Measurements from ENCODE around the gene GMDS. TPM values are rescaled to one million over a fixed set of nuclear protein-coding genes. Genes with fewer than 3 reads are reported as not detected.

GMDS gene
- total and polyA plus RNA-seq, 2 of the 13 experiments (the other 11 are each of a cell fraction or from before 2014, with no cell fraction given): 64.4 to 112 TPM

DNA sequence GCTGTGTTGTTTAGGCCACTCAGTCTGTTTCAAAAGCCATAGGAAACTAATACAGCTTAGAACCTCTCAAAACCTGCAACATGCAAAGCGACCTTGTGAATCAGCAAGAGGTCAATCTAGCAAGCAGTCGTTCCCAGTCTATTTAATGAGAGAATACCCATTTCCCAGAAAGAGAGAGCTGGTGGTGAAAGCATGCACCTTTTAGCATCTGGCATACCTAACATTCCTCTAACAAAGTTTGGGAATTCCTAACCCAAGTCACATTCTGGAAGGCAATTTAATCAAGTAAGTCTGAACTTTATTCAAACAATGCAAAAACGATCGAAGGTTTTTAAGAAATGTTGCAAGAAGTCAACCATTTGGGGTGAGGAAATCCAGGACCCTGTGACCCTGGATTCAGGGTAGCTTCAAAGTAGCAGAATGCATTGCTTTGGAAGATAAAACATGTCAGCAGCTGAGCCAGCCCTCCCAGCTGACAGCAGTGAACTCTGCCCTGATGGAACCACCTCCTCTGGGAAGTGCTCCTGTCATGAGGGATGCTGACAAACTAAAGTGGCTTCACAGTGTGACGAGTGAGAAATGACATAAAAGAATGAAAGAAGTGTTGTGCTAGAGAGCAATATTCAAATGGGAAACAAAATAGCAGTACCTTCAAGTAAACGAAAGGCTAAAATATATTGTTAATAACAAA, 104.8 kb downstream of the GMDS start (continued):
- TF ChIP-seq, protein P1, sequence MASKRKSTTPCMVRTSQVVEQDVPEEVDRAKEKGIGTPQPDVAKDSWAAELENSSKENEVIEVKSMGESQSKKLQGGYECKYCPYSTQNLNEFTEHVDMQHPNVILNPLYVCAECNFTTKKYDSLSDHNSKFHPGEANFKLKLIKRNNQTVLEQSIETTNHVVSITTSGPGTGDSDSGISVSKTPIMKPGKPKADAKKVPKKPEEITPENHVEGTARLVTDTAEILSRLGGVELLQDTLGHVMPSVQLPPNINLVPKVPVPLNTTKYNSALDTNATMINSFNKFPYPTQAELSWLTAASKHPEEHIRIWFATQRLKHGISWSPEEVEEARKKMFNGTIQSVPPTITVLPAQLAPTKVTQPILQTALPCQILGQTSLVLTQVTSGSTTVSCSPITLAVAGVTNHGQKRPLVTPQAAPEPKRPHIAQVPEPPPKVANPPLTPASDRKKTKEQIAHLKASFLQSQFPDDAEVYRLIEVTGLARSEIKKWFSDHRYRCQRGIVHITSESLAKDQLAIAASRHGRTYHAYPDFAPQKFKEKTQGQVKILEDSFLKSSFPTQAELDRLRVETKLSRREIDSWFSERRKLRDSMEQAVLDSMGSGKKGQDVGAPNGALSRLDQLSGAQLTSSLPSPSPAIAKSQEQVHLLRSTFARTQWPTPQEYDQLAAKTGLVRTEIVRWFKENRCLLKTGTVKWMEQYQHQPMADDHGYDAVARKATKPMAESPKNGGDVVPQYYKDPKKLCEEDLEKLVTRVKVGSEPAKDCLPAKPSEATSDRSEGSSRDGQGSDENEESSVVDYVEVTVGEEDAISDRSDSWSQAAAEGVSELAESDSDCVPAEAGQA (IDR thresholded peaks at IDR 0.05; ENCODE audit: low read depth): no peak
- TF ChIP-seq, protein P1 (CRISPR knock-in tag; IDR thresholded peaks at IDR 0.05; ENCODE audit: borderline replicate concordance): no peak
- TF ChIP-seq TCF7 (IDR thresholded peaks at IDR 0.05; ENCODE audit: low read depth): 0 out of 2 replicates have a peak, but pooled peaks have one; percentile 14
- TF ChIP-seq, protein P2, sequence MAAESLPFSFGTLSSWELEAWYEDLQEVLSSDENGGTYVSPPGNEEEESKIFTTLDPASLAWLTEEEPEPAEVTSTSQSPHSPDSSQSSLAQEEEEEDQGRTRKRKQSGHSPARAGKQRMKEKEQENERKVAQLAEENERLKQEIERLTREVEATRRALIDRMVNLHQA (CRISPR knock-in tag; IDR thresholded peaks at IDR 0.05): no peak
- peak; percentile 83 for TF ChIP-seq ZNF263 (CRISPR knock-in tag; IDR thresholded peaks at IDR 0.05)
- TF ChIP-seq KLF16 (CRISPR knock-in tag; IDR thresholded peaks at IDR 0.05): no peak
- TF ChIP-seq, protein P3, sequence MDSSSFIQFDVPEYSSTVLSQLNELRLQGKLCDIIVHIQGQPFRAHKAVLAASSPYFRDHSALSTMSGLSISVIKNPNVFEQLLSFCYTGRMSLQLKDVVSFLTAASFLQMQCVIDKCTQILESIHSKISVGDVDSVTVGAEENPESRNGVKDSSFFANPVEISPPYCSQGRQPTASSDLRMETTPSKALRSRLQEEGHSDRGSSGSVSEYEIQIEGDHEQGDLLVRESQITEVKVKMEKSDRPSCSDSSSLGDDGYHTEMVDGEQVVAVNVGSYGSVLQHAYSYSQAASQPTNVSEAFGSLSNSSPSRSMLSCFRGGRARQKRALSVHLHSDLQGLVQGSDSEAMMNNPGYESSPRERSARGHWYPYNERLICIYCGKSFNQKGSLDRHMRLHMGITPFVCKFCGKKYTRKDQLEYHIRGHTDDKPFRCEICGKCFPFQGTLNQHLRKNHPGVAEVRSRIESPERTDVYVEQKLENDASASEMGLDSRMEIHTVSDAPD (CRISPR knock-in tag; IDR thresholded peaks at IDR 0.05): no peak
- TF ChIP-seq, protein P4, sequence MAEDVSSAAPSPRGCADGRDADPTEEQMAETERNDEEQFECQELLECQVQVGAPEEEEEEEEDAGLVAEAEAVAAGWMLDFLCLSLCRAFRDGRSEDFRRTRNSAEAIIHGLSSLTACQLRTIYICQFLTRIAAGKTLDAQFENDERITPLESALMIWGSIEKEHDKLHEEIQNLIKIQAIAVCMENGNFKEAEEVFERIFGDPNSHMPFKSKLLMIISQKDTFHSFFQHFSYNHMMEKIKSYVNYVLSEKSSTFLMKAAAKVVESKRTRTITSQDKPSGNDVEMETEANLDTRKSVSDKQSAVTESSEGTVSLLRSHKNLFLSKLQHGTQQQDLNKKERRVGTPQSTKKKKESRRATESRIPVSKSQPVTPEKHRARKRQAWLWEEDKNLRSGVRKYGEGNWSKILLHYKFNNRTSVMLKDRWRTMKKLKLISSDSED (CRISPR knock-in tag; IDR thresholded peaks at IDR 0.05): no peak
- TF ChIP-seq HDAC2 (CRISPR knock-in tag; IDR thresholded peaks at IDR 0.05): peak; percentile 72; the same call in 1 of the 2 replicates
- no peak for TF ChIP-seq ZNF790 (CRISPR knock-in tag; IDR thresholded peaks at IDR 0.05; ENCODE audit: borderline replicate concordance)
- TF ChIP-seq U2AF2 (IDR thresholded peaks at IDR 0.05; ENCODE audit: low read depth, low read length): no peak
- no peak for TF ChIP-seq ZNF160 (CRISPR knock-in tag; IDR thresholded peaks at IDR 0.05)
- peak; percentile 76 for TF ChIP-seq ZNF629 (CRISPR knock-in tag; conservative IDR thresholded peaks at IDR 0.05)
- TF ChIP-seq, protein P5, sequence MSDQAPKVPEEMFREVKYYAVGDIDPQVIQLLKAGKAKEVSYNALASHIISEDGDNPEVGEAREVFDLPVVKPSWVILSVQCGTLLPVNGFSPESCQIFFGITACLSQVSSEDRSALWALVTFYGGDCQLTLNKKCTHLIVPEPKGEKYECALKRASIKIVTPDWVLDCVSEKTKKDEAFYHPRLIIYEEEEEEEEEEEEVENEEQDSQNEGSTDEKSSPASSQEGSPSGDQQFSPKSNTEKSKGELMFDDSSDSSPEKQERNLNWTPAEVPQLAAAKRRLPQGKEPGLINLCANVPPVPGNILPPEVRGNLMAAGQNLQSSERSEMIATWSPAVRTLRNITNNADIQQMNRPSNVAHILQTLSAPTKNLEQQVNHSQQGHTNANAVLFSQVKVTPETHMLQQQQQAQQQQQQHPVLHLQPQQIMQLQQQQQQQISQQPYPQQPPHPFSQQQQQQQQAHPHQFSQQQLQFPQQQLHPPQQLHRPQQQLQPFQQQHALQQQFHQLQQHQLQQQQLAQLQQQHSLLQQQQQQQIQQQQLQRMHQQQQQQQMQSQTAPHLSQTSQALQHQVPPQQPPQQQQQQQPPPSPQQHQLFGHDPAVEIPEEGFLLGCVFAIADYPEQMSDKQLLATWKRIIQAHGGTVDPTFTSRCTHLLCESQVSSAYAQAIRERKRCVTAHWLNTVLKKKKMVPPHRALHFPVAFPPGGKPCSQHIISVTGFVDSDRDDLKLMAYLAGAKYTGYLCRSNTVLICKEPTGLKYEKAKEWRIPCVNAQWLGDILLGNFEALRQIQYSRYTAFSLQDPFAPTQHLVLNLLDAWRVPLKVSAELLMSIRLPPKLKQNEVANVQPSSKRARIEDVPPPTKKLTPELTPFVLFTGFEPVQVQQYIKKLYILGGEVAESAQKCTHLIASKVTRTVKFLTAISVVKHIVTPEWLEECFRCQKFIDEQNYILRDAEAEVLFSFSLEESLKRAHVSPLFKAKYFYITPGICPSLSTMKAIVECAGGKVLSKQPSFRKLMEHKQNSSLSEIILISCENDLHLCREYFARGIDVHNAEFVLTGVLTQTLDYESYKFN (CRISPR knock-in tag; conservative IDR thresholded peaks at IDR 0.05): 0 out of 2 replicates have a peak, but pooled peaks have one; percentile 23
- TF ChIP-seq ZNF883 (CRISPR knock-in tag; IDR thresholded peaks at IDR 0.05; ENCODE audit: not compliant biosample characterization): no peak
- peak; percentile 24 for TF ChIP-seq TEAD3 (CRISPR knock-in tag; optimal IDR thresholded peaks at IDR 0.05; ENCODE audit: borderline replicate concordance)
